GM23248 (cell line): Measurements from ENCODE around the gene PATJ. TPM values are rescaled to one million over a fixed set of nuclear protein-coding genes. Genes with fewer than 3 reads are reported as not detected.

ENCODE experiments used
- DNase-seq: peaks from one replicate; pipeline ENCODE4 v3.0.0-alpha.2; 2015
- H2AFZ ChIP-seq: fragments of 200-600 bp; sonication (generic); 2 replicates; pipeline ENCODE4 v1.6.1; 2016; ENCODE audit warnings: antibody characterized with exemption
- H3F3A ChIP-seq: fragments of 200-600 bp; sonication (generic); 2 replicates; pipeline ENCODE4 v1.6.1; 2016; ENCODE audit warnings: mild to moderate bottlenecking, antibody characterized with exemption, mixed run types; ENCODE audit not compliant: insufficient read depth
- H3K27ac ChIP-seq: fragments of 200-600 bp; sonication (generic); 2 replicates; pipeline ENCODE4 v1.5.1; 2016; ENCODE audit warnings: mild to moderate bottlenecking
- H3K27me3 ChIP-seq: fragments of 200-600 bp; sonication (generic); replicated peaks from 2 replicates; pipeline ENCODE4 v1.6.1; 2016; ENCODE audit warnings: mild to moderate bottlenecking; ENCODE audit not compliant: insufficient read depth
- H3K36me3 ChIP-seq: fragments of 200-600 bp; sonication (generic); 2 replicates; pipeline ENCODE4 v1.6.1; 2016; ENCODE audit warnings: low read depth, mild to moderate bottlenecking
- H3K4me1 ChIP-seq: fragments of 200-600 bp; sonication (generic); 2 replicates; pipeline ENCODE4 v1.6.1; 2016; ENCODE audit warnings: mild to moderate bottlenecking; ENCODE audit not compliant: insufficient read depth
- H3K4me2 ChIP-seq: fragments of 200-600 bp; sonication (generic); one replicate; pipeline ENCODE4 v1.6.1; 2016; ENCODE audit warnings: mild to moderate bottlenecking; ENCODE audit not compliant: unreplicated experiment
- H3K4me3 ChIP-seq: fragments of 200-600 bp; sonication (generic); 2 replicates; pipeline ENCODE4 v1.5.1; 2016; ENCODE audit warnings: mild to moderate bottlenecking
- H3K79me2 ChIP-seq: fragments of 200-600 bp; sonication (generic); 2 replicates; pipeline ENCODE4 v1.6.1; 2016; ENCODE audit warnings: mild to moderate bottlenecking; ENCODE audit not compliant: insufficient read depth
- H3K9ac ChIP-seq: fragments of 200-600 bp; sonication (generic); 2 replicates; pipeline ENCODE4 v1.6.1; 2016; ENCODE audit warnings: mild to moderate bottlenecking
- H3K9me2 ChIP-seq: fragments of 200-600 bp; sonication (generic); 2 replicates; pipeline ENCODE4 v1.6.1; 2016; ENCODE audit warnings: mixed run types, mild to moderate bottlenecking, moderate library complexity; ENCODE audit not compliant: insufficient read depth
- H3K9me3 ChIP-seq: fragments of 200-600 bp; sonication (generic); one replicate; pipeline ENCODE4 v1.6.1; 2017; ENCODE audit warnings: low read depth
- H4K20me1 ChIP-seq: fragments of 200-600 bp; sonication (generic); 2 replicates; pipeline ENCODE4 v1.6.0; 2016; ENCODE audit not compliant: insufficient read depth
- EZH2 ChIP-seq: fragments of 200-600 bp; sonication (generic); IDR thresholded peaks from 2 replicates; pipeline ENCODE4 v1.6.1; 2018; ENCODE audit warnings: antibody characterized with exemption, mild to moderate bottlenecking; ENCODE audit not compliant: insufficient read depth, poor library complexity, severe bottlenecking
- EZH2phosphoT487 ChIP-seq: fragments of 200-600 bp; sonication (generic); IDR thresholded peaks from 2 replicates; pipeline ENCODE4 v1.6.1; 2018; ENCODE audit warnings: antibody characterized with exemption, moderate library complexity, mild to moderate bottlenecking, low read depth; ENCODE audit not compliant: insufficient read depth
- WGBS, 2 experiments: methylation state at CpG; one replicate each; pipeline ENCODE4 v1.1.6; 2015 to 2017; ENCODE audit warnings: low lambda C conversion rate in 2 of 2, low coverage in 1 of 2; ENCODE audit errors: missing lambda C conversion rate in 2 of 2; 5-methylcytosine and 5-hydroxymethylcytosine counted together
- in situ Hi-C: fragments of 300-500 bp; cut with MboI; formaldehyde crosslinking; loops from 2 replicates; pipeline ENCODE4 v1.15.0; 2020
- polyA plus RNA-seq: library from polyadenylated mRNA; unstranded; fragments of >200 nt; fragmentation: Nextera tagmentation; extraction: Ambion mirVana; gene quantifications from 2 replicates; pipeline ENCODE4 v1.2.1, GENCODE V29; 2016
- total RNA-seq: library from RNA; depleted of rRNA; stranded (reverse); fragments of >200 nt; shearing (Covaris generic); gene quantifications from 2 replicates; pipeline ENCODE4 v1.2.3, GENCODE V29; 2014

PATJ gene
- total and polyA plus RNA-seq, 2 experiments from 2014 or later, result 5.3 to 6.1 TPM

DNA sequence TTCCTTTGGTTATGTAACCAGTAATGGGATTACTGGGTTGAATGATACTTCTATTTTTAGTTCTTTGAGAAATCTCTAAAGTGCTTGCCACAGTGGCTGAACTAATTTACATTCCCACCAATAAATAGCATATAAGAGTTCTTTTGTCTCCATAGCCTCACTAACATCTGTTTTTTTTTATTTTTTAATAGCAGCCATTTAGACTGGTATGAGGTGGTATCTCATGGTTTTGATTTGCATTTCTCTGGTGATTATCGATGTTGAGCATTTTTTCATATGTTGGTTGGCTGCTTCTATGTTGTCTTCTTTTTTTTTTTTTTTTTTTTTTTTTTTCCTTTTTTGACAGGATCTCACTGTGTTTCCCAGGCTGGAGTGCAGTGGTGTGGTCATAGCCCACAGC is 319.8 kb downstream of the PATJ start:
- no peaks in the 10 kb centered on the region for H3K4me1 ChIP-seq
- H4K20me1 ChIP-seq, result no peaks in the 10 kb centered on the region
- in situ Hi-C loops, result no loop called here
- no peak overlapping the region for H2AFZ ChIP-seq
- no peak overlapping the region for H3K4me2 ChIP-seq
- H3K79me2 ChIP-seq, result no peaks in the 10 kb centered on the region
- no peak overlapping the region for H3K4me3 ChIP-seq
- H3F3A ChIP-seq, result no peaks in the 10 kb centered on the region
- no peak for DNase-seq
- TF ChIP-seq EZH2phosphoT487 (no peak), EZH2 (no peak)
- H3K9ac ChIP-seq, result no peak overlapping the region
- H3K27me3 ChIP-seq, result no peaks in the 10 kb centered on the region
- WGBS, 2 experiments, result 90 to 95% methylated on average over 1 of the region's 1 CpG
- H3K36me3 ChIP-seq, result no peaks in the 10 kb centered on the region
- H3K27ac ChIP-seq, result no peak overlapping the region
- H3K9me2 ChIP-seq, result no peaks in the 10 kb centered on the region
- no peaks in the 10 kb centered on the region for H3K9me3 ChIP-seq

GRCh38 chr1:62064829-62065407 is 322.6 kb downstream of the PATJ start:
- H3K9me2 ChIP-seq, result no peaks in the 10 kb centered on the region
- H3K9ac ChIP-seq, result no peak overlapping the region
- H2AFZ ChIP-seq, result no peak overlapping the region
- WGBS, 2 experiments, result 91% methylated on average over 4 of the region's 4 CpGs
- no peaks in the 10 kb centered on the region for H3K36me3 ChIP-seq
- H3K4me2 ChIP-seq, result no peak overlapping the region
- H3K4me1 ChIP-seq, result no peaks in the 10 kb centered on the region
- in situ Hi-C loops, result no loop called here
- H3K27me3 ChIP-seq, result no peaks in the 10 kb centered on the region
- no peak overlapping the region for H3K27ac ChIP-seq
- no peak for DNase-seq
- H4K20me1 ChIP-seq, result no peaks in the 10 kb centered on the region
- no peak overlapping the region for H3K4me3 ChIP-seq
- no peaks in the 10 kb centered on the region for H3K79me2 ChIP-seq
- TF ChIP-seq EZH2, result no peak
- no peak for TF ChIP-seq EZH2phosphoT487
- no peaks in the 10 kb centered on the region for H3F3A ChIP-seq
- H3K9me3 ChIP-seq, result no peaks in the 10 kb centered on the region

DNA sequence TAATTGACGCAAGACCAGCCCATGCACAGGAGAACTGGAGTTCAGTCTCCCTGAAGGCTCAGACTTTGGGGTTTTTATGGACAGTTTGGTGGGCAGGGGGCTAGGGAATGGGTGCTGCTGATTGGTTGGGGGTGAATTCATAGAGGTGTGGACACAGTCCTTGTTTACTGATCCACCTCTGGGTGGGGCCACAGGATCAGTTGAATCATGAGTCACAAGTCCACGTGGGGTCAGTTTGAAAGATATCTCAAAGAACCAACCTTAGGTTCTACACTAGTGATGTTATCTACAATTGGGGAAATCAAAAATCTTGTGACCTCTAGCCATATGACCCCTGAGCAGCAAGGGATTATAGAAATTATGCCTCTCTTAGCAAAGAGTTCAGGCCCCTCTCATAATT is 324.4 kb downstream of the PATJ start:
- Histone ChIP-seq H3K27me3 (no peaks in the 10 kb centered on the region), H3K4me3 (no peak overlapping the region), H3K9me2 (no peaks in the 10 kb centered on the region), H3K4me1 (no peaks in the 10 kb centered on the region), H3K4me2 (no peak overlapping the region), H3K9me3 (no peaks in the 10 kb centered on the region), H3F3A (no peaks in the 10 kb centered on the region), H2AFZ (no peak overlapping the region), H3K9ac (no peak overlapping the region), H3K79me2 (no peaks in the 10 kb centered on the region), H3K27ac (no peak overlapping the region), H3K36me3 (no peaks in the 10 kb centered on the region), H4K20me1 (no peaks in the 10 kb centered on the region)
- TF ChIP-seq EZH2phosphoT487 (no peak), EZH2 (no peak)
- DNase-seq, result no peak
- WGBS, 2 experiments, result 88 to 90% methylated on average over 2 of the region's 2 CpGs
- in situ Hi-C loops, result no loop called here

DNA sequence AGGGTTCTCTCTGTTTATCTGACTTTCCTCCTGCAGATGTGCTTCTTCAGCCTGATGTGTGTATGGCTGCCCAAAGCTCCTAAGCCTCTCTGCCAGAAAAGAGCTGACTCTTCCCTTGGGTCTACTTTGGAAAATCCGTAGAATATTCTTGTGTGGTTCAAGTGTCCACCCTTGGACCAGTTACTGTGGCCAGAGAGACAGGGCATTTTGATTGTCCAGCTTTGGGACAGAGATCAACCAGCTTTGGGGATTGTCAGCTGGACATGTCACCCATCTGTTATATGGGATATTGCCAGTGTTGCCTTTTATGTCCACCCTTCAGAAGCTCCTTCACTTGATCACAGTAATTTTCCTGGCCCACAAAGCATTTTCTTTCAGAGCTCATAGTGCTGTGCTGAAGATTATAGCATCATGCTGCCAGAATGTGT is 326.1 kb downstream of the PATJ start:
- no peak for TF ChIP-seq EZH2phosphoT487
- TF ChIP-seq EZH2, result no peak
- Histone ChIP-seq H3K4me1 (no peaks in the 10 kb centered on the region), H3K9me3 (no peaks in the 10 kb centered on the region), H3F3A (no peaks in the 10 kb centered on the region), H3K27me3 (no peaks in the 10 kb centered on the region), H3K79me2 (no peaks in the 10 kb centered on the region), H3K27ac (no peak overlapping the region), H3K36me3 (no peaks in the 10 kb centered on the region), H3K4me2 (no peak overlapping the region), H3K9me2 (no peaks in the 10 kb centered on the region), H3K4me3 (no peak overlapping the region), H2AFZ (no peak overlapping the region), H4K20me1 (no peaks in the 10 kb centered on the region), H3K9ac (no peak overlapping the region)
- 4 to 13% methylated on average over 1 of the region's 1 CpG for WGBS, 2 experiments
- in situ Hi-C loops, result no loop called here
- no peak for DNase-seq

DNA sequence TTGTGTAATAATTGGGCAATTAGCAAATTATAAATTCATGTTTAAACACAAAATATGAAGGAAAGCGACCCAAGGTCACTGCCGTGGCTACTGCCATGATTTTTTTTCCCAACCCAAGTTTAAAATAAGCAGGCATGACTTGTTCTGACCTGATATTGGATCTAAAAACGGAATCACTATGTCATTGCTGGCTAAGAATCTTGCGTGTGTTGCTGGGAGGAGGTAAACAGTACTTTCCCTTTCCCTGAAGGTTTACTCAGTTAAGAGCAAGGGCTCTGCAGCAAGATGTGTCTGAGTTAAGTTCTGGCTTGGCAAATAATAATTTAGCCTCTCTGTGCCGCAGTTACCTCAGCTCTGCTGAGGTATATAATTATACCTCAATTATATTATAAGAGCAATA is 326.7 kb downstream of the PATJ start:
- H3K4me2 ChIP-seq, result no peak overlapping the region
- no peaks in the 10 kb centered on the region for H3K36me3 ChIP-seq
- H3F3A ChIP-seq, result no peaks in the 10 kb centered on the region
- H2AFZ ChIP-seq, result no peak overlapping the region
- H3K9me2 ChIP-seq, result no peaks in the 10 kb centered on the region
- no peaks in the 10 kb centered on the region for H3K27me3 ChIP-seq
- DNase-seq, result peak; percentile 42
- in situ Hi-C loops, result no loop called here
- no peaks in the 10 kb centered on the region for H4K20me1 ChIP-seq
- H3K9me3 ChIP-seq, result no peaks in the 10 kb centered on the region
- no peak for TF ChIP-seq EZH2
- no peak overlapping the region for H3K27ac ChIP-seq
- H3K4me3 ChIP-seq, result no peak overlapping the region
- H3K79me2 ChIP-seq, result no peaks in the 10 kb centered on the region
- no peak overlapping the region for H3K9ac ChIP-seq
- WGBS, 2 experiments, result 43 to 46% methylated on average over 5 of the region's 5 CpGs
- H3K4me1 ChIP-seq, result no peaks in the 10 kb centered on the region
